Lower lobe of right lung (tissue), 2 donors: Measurements from ENCODE around the gene CDC42. TPM values are rescaled to one million over a fixed set of nuclear protein-coding genes. Genes with fewer than 3 reads are reported as not detected.

ENCODE experiments used
- ATAC-seq, 2 donors: fragments of 200-7000 bp; cut with Tn5 transposase; one replicate each; pipeline ENCODE4 v1.9.1; 2020 to 2022; ENCODE audit warnings: mild to moderate bottlenecking in 2 of 2, moderate library complexity in 2 of 2
- DNase-seq: peaks from one replicate; pipeline ENCODE4 v3.0.0-alpha.2; 2020
- H3K27ac ChIP-seq: fragments of 200-600 bp; one replicate; pipeline ENCODE4 v1.8.0; 2022
- H3K27me3 ChIP-seq: fragments of 200-600 bp; one replicate; pipeline ENCODE4 v1.8.0; 2022; ENCODE audit warnings: low read depth
- H3K36me3 ChIP-seq: fragments of 200-600 bp; one replicate; pipeline ENCODE4 v1.8.0; 2022; ENCODE audit warnings: mild to moderate bottlenecking
- H3K4me1 ChIP-seq: fragments of 200-600 bp; one replicate; pipeline ENCODE4 v1.8.0; 2022
- H3K4me3 ChIP-seq: fragments of 200-600 bp; one replicate; pipeline ENCODE4 v1.8.0; 2022; ENCODE audit warnings: mild to moderate bottlenecking
- H3K9me3 ChIP-seq: fragments of 200-600 bp; one replicate; pipeline ENCODE4 v1.8.0; 2022
- CTCF ChIP-seq: fragments of 200-600 bp; IDR thresholded peaks from one replicate; pipeline ENCODE4 v1.8.0; 2022; ENCODE audit warnings: antibody characterized with exemption, mild to moderate bottlenecking
- intact Hi-C: fragments of 100-400 bp; cut with DNase I; formaldehyde crosslinking; loops from one replicate; pipeline ENCODE4 v1.11.0; 2022
- total RNA-seq: library from RNA; stranded (reverse); fragmentation: NEBNext Ultra II Directional; extraction: Animal tissue kit (Norgen Biotek cat#: 25700); gene quantifications from one replicate; pipeline ENCODE4 v1.2.1, GENCODE V29; 2021
- donor health status: DM: no; HTN: yes; CAD: no; lungs with severe emphysema.

Gene CDC42
- total RNA-seq, 1 donor from 2014 or later, result 255 TPM

DNA sequence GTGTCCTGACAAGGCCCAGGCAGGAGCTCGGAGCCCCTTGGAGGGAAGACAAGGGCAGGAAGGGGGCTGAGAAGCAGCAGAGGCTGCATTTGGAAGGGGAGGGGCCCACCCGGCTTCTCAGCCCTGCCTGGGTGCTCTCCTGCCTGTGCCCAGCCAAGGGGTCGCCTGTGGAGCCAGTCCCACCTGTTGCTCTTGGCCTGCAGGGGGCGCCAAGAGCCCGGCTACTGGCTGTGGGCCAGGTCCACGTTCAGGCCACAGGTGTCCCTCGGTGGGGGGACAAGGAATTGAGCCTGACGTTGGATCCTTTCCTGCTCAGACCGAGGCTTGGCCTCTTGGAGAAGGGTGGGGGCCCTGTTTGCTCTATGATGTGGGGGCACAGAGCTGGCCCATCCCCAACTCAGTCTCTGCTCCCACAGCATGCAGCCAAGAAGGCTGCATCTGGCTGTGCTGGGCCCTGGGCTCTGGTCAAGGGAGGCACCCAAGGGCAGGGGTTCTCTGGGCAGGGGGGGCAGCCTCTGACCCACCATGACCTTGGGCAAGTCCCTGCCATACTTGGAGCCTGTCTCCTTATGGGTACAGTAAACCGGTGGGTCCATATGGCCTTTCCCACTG lies 79.5 kb downstream of the CDC42 start:
- H3K4me3 ChIP-seq, result no peak overlapping the region
- H3K36me3 ChIP-seq, result no peaks in the 10 kb centered on the region
- no peaks in the 10 kb centered on the region for H3K9me3 ChIP-seq
- intact Hi-C loops, result no loop called here
- H3K4me1 ChIP-seq, result peaks cover 7% of the 10 kb centered on the region
- ATAC-seq (peak; percentile 66 to 68), DNase-seq (peak; percentile 68)
- TF ChIP-seq CTCF, result peak; percentile 84
- no peak overlapping the region for H3K27ac ChIP-seq
- H3K27me3 ChIP-seq, result no peaks in the 10 kb centered on the region

DNA sequence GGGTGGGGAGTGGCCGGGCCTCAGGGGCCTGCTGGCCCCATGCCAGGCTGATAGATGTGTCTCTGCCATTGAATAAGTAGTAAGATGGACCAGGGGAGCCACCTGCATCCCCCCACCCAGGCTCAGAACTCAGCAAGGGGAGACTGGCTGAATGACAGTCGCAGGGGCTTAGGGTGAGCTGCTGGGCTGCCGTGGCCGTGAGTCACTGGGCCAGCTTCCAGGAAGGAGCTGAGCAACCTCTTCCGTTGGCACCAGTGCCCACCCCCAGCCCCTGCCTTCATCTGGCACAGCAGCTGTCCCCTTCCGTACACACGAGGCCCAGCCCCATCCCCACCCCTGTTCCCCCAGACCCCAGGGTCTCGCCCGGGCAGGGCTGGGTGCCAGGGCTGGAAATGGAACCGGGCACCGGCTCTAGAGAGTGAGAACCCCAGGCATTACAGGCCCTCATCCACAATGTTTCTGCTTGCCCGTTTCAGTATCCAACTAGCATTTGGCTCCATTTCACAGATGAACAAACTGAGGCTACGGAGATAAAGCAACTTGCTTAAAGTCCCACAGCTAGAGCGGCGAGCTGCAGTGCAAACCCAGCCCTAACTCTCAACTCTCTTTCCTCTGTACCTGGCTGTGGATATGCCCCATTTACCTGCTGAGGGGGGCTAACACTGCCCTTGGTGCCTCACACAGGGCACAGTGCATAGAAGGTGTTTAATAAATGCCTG lies 80.2 kb downstream of the CDC42 start:
- intact Hi-C loops, result no loop called here
- ATAC-seq, result peak in 1 of 2 donors; percentile 14
- no peak for DNase-seq
- H3K27me3 ChIP-seq, result no peaks in the 10 kb centered on the region
- H3K9me3 ChIP-seq, result no peaks in the 10 kb centered on the region
- no peak for TF ChIP-seq CTCF
- no peak overlapping the region for H3K4me3 ChIP-seq
- H3K36me3 ChIP-seq, result no peaks in the 10 kb centered on the region
- H3K4me1 ChIP-seq, result peaks cover 7% of the 10 kb centered on the region
- no peak overlapping the region for H3K27ac ChIP-seq

- no peaks in the 10 kb centered on the region for H3K36me3 ChIP-seq
- DNase-seq, result no peak
- no peaks in the 10 kb centered on the region for H3K9me3 ChIP-seq
- ATAC-seq, result no peak
- H3K4me1 ChIP-seq, result peaks cover 7% of the 10 kb centered on the region
- no peak overlapping the region for H3K4me3 ChIP-seq
- TF ChIP-seq CTCF, result no peak
- H3K27ac ChIP-seq, result no peak overlapping the region
- intact Hi-C loops, result no loop called here
- H3K27me3 ChIP-seq, result no peaks in the 10 kb centered on the region
Observed at GRCh38 chr1:22133247-22133930, 80.9 kb downstream of the CDC42 start.

- no peak overlapping the region for H3K4me3 ChIP-seq
- no peak overlapping the region for H3K27ac ChIP-seq
- DNase-seq (no peak), ATAC-seq (no peak)
- peaks cover 7% of the 10 kb centered on the region for H3K4me1 ChIP-seq
- no peaks in the 10 kb centered on the region for H3K9me3 ChIP-seq
- no peaks in the 10 kb centered on the region for H3K36me3 ChIP-seq
- H3K27me3 ChIP-seq, result no peaks in the 10 kb centered on the region
- intact Hi-C loops, result no loop called here
- no peak for TF ChIP-seq CTCF
Observed at GRCh38 chr1:22133931-22134324, 81.4 kb downstream of the CDC42 start.

- ATAC-seq (no peak), DNase-seq (no peak)
- H3K4me1 ChIP-seq, result peaks cover 15% of the 10 kb centered on the region
- H3K9me3 ChIP-seq, result no peaks in the 10 kb centered on the region
- TF ChIP-seq CTCF, result no peak
- no peak overlapping the region for H3K4me3 ChIP-seq
- H3K36me3 ChIP-seq, result no peaks in the 10 kb centered on the region
- intact Hi-C loops, result no loop called here
- no peak overlapping the region for H3K27ac ChIP-seq
- peaks cover 16% of the 10 kb centered on the region for H3K27me3 ChIP-seq
Observed at GRCh38 chr1:22137004-22137720, 84.7 kb downstream of the CDC42 start.
